ENCODE data around the gene DAAM1. TPM values are rescaled to one million over a fixed set of nuclear protein-coding genes. Genes with fewer than 3 reads are reported as not detected.

Gene DAAM1
- total RNA-seq, 1 donor: 5.1 TPM

DNA sequence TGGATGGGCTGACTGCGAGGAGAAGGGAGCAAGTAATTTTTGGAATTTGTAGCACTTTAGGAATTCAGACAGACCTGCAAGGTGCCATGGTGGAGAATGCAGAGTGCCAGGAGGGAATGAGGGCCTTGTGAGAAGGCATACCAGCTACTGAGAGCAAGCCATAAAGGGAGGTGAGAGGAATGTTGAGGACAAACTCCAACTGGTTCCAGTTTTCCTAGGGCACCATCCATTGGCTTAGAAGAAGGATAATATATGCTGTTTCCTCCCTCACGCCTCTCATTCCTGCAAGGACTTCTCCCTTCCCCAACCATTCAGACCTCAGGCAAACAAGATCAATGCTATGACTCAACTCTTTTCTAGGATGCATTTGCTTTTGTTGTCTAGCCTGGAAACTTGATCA, 11.2 kb upstream of the DAAM1 start:
- no peaks in the 10 kb centered on the region for H3K4me1 ChIP-seq (ENCODE audit: insufficient read depth, low read length)
- H3K4me3 ChIP-seq (ENCODE audit: low read length): no peak overlapping the region
- no peaks in the 10 kb centered on the region for H3K9me3 ChIP-seq (ENCODE audit: low read depth, low read length)
- no peaks in the 10 kb centered on the region for H3K27me3 ChIP-seq (ENCODE audit: insufficient read depth, low read length)

DNA sequence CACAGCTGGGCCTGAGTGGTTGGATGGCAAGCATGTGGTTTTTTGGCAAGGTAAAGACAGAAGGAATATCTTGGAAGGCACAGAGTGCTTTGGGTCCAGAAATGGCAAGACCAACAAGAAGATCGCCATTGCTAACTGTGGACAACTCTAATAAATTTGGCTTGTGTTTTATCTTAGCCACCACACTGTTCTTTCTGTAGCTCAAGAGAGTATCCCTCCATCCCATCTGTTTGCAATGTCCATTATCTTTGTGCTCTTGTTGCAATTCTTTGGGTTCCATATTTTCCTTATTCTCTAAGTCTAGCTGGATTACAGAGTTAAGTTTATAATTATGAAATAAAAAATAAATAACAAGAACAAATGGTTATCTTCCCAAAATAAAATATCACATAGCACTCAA, 6.7 kb upstream of the DAAM1 start:
- H3K9me3 ChIP-seq (ENCODE audit: low read depth, low read length): no peaks in the 10 kb centered on the region
- H3K4me1 ChIP-seq (ENCODE audit: insufficient read depth, low read length): no peaks in the 10 kb centered on the region
- H3K27me3 ChIP-seq (ENCODE audit: insufficient read depth, low read length): peaks cover 17% of the 10 kb centered on the region
- no peak overlapping the region for H3K4me3 ChIP-seq (ENCODE audit: low read length)

DNA sequence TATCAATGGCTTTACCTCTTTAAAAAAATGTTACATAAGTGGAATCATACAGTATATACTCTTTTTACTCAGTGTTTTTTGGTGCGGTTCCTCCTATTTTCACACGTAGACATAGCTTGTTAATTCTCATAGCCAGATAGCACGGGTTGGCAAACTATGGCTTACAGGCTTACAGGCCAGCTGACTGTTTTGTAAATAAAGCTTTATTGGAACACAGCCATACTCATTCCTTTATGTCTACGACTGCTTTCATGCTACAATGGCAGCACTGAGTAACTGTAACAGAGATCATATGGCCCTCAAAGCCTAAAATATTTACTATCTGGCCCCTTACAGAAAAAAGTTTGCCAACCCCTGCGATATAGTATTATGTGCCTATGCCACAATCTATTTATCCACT, 5.8 kb upstream of the DAAM1 start:
- no peaks in the 10 kb centered on the region for H3K4me1 ChIP-seq (ENCODE audit: insufficient read depth, low read length)
- no peaks in the 10 kb centered on the region for H3K9me3 ChIP-seq (ENCODE audit: low read depth, low read length)
- no peak overlapping the region for H3K4me3 ChIP-seq (ENCODE audit: low read length)
- H3K27me3 ChIP-seq (ENCODE audit: insufficient read depth, low read length): peaks cover 19% of the 10 kb centered on the region

DNA sequence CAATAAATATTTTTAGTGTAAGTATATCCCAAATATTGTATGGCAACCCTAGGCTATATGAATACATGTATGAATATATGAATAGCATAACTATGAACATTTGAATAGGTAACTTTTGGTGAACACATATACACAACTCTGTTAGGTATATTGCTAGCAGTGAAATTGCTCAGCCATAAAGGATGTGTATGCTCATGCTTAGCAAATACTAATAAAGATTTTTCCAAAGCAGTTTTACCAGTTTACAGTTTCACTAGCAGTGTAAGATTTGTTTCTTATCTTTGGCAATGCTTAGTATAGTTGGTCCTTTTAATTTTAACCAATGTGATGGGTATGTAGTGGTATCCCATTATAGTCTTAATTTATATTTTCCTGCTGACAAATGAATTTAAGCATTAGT, 5.3 kb upstream of the DAAM1 start:
- Histone ChIP-seq H3K4me1 (ENCODE audit: insufficient read depth, low read length) (no peaks in the 10 kb centered on the region), H3K9me3 (ENCODE audit: low read depth, low read length) (no peaks in the 10 kb centered on the region), H3K4me3 (ENCODE audit: low read length) (no peak overlapping the region), H3K27me3 (ENCODE audit: insufficient read depth, low read length) (peaks cover 19% of the 10 kb centered on the region)

DNA sequence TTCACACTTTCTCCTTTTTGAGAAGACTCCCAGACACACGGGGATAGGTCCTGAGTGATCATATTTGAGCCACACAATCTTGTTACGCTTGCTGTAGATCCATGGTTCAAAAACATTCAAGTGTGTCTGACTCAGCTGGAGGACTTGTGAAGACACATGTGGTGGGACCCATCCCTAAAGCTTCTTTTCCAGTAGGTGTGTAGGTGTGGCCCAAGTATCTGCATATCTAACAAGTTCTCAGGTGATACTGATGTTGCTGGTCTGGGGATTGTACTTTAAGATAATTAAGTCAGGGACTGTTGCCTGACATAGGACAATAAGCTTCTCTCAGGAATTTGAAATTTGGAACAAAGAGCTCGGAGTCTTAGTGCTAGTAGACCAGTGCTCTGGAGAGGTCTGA, 4.1 kb upstream of the DAAM1 start:
- H3K4me1 ChIP-seq (ENCODE audit: insufficient read depth, low read length): peaks cover 3% of the 10 kb centered on the region
- H3K27me3 ChIP-seq (ENCODE audit: insufficient read depth, low read length): peaks cover 19% of the 10 kb centered on the region
- H3K4me3 ChIP-seq (ENCODE audit: low read length): no peak overlapping the region
- no peaks in the 10 kb centered on the region for H3K9me3 ChIP-seq (ENCODE audit: low read depth, low read length)

DNA sequence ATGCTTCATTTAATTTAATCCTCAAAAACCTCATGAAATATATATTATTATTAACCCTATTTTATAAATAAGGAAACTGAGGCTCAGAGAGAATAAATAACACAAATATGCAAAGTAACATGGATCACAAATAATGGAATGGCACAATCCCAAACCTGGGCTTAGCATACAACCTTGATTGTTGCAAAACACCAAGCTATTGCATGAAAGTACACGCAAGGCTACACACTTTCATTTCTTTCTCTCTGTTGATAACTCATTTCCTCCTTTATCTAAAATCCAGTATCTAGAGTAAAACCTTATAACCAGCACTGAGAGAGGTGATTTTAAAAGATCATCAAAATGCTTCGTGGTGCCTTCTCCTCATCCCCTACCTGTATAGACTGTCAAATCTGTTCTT, 2.8 kb upstream of the DAAM1 start:
- no peaks in the 10 kb centered on the region for H3K9me3 ChIP-seq (ENCODE audit: low read depth, low read length)
- peaks cover 15% of the 10 kb centered on the region for H3K4me1 ChIP-seq (ENCODE audit: insufficient read depth, low read length)
- H3K27me3 ChIP-seq (ENCODE audit: insufficient read depth, low read length): peaks cover 19% of the 10 kb centered on the region
- no peak overlapping the region for H3K4me3 ChIP-seq (ENCODE audit: low read length)

DNA sequence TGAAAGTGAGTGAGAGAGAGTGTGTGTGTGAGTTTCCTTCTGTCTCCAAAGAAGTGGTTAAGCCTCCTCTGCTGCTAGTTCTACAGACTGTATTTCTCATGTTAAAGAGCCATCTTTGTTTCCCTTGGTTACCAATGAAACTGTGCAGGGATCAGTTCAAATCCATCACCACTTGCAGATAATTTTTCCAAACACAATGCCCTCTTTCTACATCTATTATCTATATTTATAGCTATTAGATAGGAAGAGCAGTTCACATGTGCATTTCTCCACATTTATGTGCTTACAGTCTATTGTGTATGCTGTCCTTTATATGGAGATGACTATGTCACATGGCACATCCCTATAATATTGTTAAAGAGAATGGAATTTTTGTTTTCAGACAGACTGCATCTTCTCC, 2.2 kb upstream of the DAAM1 start:
- no peaks in the 10 kb centered on the region for H3K9me3 ChIP-seq (ENCODE audit: low read depth, low read length)
- H3K27me3 ChIP-seq (ENCODE audit: insufficient read depth, low read length): peaks cover 19% of the 10 kb centered on the region
- no peak overlapping the region for H3K4me3 ChIP-seq (ENCODE audit: low read length)
- peaks cover 16% of the 10 kb centered on the region for H3K4me1 ChIP-seq (ENCODE audit: insufficient read depth, low read length)

DNA sequence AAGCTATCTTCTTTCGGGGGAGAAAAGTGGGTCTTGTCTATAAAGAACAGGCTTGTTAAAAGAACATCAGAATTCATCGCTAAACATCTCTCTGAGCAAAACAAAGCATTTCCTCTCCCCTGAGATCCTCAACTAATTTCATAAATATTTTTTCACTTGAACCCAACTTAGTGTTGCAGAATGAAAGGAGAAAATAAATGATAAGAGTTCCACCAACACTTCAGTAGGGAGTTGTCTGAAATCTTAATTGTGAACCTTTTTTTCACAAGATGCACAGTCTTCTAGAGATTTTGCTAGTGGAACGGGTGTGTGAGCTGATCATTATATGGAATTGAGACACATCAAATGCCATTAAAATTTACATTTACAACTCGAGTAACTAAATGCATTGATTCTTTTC, 1.3 kb upstream of the DAAM1 start:
- Histone ChIP-seq H3K27me3 (ENCODE audit: insufficient read depth, low read length) (peaks cover 19% of the 10 kb centered on the region), H3K9me3 (ENCODE audit: low read depth, low read length) (no peaks in the 10 kb centered on the region), H3K4me3 (ENCODE audit: low read length) (no peak overlapping the region), H3K4me1 (ENCODE audit: insufficient read depth, low read length) (peaks cover 16% of the 10 kb centered on the region)

DNA sequence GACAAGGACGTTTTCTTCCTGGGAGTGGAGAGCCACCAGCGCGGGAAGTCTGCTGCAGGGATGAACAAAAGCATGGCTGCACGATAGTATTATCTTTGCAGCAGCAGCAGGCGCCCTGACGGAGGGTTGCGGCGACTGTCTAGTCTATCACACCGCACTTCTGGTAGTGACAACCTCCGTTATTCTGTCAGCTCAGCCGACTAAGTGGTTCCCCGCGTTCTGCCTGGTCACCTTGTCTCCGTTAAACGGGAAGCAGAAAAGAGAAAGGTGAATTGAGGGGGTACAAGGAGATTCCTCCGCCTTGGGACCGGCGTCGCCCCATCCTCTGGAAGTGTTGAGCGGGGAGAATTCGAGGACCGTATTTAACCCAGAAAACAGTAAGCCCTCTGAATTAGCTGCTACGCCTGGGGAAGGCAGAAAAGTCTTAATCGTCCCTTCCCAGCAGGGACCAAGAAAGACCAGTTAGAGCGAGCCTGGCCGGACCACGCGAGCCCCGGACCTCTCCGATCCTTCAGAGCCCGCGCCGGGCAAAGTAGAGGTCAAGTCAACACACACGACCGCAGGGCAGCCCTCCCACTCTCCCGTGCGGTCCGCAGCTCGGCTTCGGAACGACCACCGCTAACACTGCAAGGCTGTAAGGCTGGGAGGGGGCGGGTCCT, 536 bp upstream of the DAAM1 start:
- Histone ChIP-seq H3K9me3 (ENCODE audit: low read depth, low read length) (no peaks in the 10 kb centered on the region), H3K4me3 (ENCODE audit: low read length) (peak overlapping the region; percentile 74), H3K4me1 (ENCODE audit: insufficient read depth, low read length) (peaks cover 16% of the 10 kb centered on the region), H3K27me3 (ENCODE audit: insufficient read depth, low read length) (peaks cover 19% of the 10 kb centered on the region)

DNA sequence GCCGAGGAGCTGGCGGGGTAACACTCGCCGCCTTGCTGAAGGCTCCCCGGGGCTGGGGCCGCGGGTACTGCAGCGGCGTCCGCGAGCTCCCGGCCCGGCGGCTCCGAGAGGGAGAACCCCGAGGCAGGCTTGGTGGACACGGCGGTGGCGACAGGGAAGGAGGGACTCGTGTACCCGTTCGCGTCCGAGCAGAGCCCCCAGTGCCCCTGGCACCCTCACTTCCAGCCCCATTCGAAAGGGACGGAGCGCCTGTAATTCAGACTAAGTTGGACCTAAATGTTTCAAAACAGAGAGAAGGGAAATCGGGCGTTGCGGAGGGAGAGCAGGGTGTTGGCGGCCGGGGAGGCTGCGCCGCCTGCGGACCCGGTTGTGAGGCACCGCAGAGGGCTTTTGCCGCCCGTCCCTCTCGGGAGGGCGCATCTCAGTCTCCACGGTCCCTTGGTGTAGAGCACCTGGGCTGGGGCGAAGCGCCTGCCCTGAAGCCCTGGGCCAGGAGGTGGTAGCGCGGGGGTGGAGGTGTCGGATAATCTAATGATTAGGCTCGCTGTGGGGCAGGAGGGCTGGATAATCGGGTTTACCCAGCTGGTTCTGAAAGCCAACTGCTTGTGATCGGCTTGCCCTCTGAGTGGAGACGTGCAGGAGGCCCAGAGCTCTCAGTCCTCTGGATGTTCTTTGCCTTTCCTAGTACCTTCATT, 771 bp downstream of the DAAM1 start:
- Histone ChIP-seq H3K27me3 (ENCODE audit: insufficient read depth, low read length) (peaks cover 17% of the 10 kb centered on the region), H3K4me3 (ENCODE audit: low read length) (peak overlapping the region; percentile 76), H3K9me3 (ENCODE audit: low read depth, low read length) (no peaks in the 10 kb centered on the region), H3K4me1 (ENCODE audit: insufficient read depth, low read length) (peaks cover 16% of the 10 kb centered on the region)

DNA sequence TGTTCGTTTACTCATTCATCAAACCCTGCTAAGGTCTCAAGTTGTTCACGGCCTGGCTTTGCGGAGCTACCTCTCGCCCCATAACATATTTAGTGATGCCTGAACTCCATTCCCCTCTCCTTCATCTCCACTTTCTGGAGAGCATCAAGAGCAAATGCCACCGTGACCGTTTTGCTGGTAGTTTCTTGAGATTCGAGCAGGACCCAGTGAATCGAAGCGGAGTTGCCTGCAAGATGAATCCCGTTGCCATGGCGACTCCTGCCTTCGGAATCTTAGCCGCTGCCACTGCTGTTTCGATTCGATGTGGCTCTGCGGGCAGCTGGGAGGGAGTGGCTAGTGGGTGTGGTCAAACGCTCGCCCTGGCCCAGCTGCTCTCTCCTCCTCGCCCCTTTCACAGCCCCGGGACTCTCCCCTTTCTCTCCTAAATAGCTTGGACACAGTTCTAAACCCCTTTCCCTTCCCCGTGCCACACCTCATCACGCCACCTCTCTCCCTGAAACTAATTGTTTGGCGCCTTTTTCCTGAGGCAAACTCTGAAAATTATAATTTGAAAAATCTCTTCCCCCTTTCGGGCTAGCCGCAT, 1.4 kb downstream of the DAAM1 start:
- Histone ChIP-seq H3K4me1 (ENCODE audit: insufficient read depth, low read length) (peaks cover 16% of the 10 kb centered on the region), H3K27me3 (ENCODE audit: insufficient read depth, low read length) (peaks cover 14% of the 10 kb centered on the region), H3K9me3 (ENCODE audit: low read depth, low read length) (no peaks in the 10 kb centered on the region), H3K4me3 (ENCODE audit: low read length) (peak overlapping the region; percentile 76)

DNA sequence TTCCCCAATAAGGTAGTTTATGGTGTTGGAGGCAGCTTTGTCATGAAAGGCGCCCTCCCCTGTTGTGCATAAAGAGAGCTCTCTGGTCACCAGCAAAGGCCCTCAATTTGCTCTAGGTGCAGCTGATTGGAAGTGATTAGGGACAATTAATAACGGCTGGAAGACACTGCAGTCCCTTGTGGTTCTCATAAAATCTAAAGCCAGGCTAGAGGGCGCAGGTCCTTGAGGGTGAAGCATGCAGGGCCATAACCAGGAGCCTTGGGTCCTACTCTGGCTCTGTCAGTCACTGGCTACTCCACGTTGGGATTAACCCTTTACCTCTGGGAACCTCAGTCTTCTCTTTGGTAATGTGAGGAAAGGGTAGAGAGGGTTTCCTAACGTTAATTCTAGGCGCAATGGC, 1.9 kb downstream of the DAAM1 start:
- Histone ChIP-seq H3K9me3 (ENCODE audit: low read depth, low read length) (no peaks in the 10 kb centered on the region), H3K4me1 (ENCODE audit: insufficient read depth, low read length) (peaks cover 16% of the 10 kb centered on the region), H3K27me3 (ENCODE audit: insufficient read depth, low read length) (peaks cover 14% of the 10 kb centered on the region), H3K4me3 (ENCODE audit: low read length) (peak overlapping the region; percentile 76)

DNA sequence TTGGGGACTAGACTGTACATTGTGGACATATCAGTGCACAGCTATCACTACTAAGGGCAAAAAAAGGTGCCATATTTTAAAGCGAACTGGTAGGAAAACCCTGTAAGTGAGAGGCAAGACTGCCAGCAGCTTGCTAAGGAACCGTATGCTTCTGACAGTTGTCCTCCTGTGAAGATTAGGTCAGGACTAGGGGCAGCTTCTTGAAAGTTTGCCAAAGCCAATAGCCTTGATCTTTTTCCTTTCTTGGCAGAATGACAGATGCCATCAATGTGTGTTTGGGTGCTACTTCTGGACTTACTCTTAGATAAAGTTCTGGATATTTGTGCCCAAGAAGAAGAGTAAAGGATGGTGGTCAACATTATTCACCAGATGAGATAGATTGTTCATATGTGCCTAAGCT, 7.4 kb downstream of the DAAM1 start:
- H3K4me1 ChIP-seq (ENCODE audit: insufficient read depth, low read length): no peaks in the 10 kb centered on the region
- no peaks in the 10 kb centered on the region for H3K27me3 ChIP-seq (ENCODE audit: insufficient read depth, low read length)
- no peaks in the 10 kb centered on the region for H3K9me3 ChIP-seq (ENCODE audit: low read depth, low read length)
- no peak overlapping the region for H3K4me3 ChIP-seq (ENCODE audit: low read length)

DNA sequence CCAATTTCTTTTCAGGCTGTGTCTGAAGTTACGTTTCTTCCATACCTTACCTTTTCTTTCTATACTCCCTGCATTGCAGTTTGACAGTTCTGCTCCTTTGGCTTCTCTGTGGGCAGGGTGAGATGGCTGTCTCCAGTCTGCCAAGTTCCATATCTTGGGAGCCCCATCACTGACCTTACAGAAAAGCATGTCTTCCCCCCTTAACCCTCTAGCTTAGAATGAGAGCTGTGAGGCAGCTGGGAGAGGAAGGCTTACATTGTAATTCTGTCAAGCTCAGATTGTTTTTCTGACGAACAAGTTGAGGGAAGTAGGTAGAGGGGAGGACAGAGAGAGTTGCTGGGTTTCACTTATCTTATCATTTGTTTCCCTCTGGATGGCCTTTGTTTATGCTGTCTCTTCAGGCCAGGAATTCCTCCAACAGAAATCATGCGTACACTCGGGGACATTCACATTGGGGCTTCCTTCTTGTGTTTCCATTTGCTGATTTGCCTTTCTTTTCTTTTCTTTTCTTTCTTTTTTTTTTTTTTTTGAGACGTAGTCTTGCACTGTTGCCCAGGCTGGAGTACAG, 9.3 kb downstream of the DAAM1 start:
- Histone ChIP-seq H3K9me3 (ENCODE audit: low read depth, low read length) (no peaks in the 10 kb centered on the region), H3K27me3 (ENCODE audit: insufficient read depth, low read length) (no peaks in the 10 kb centered on the region), H3K4me3 (ENCODE audit: low read length) (no peak overlapping the region), H3K4me1 (ENCODE audit: insufficient read depth, low read length) (no peaks in the 10 kb centered on the region)

DNA sequence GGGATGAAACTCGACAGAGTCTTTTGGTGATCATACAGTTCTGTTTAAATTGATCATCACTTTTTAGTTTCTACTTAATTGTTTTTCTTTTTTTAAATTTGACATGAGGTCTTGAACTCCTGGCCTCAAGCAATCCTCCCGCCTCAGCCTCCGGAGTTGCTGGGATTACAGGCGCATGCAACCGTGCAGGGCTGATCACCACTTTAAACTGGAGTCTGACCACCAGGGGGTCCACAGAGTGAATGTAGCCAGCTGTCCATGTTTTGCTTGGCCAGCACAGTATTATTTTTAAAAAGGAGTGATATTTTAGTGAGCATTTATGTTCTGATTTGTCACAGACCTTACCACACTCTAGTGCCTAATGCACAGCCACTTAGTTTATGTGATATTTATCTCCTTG, 10.7 kb downstream of the DAAM1 start:
- Histone ChIP-seq H3K27me3 (ENCODE audit: insufficient read depth, low read length) (no peaks in the 10 kb centered on the region), H3K4me3 (ENCODE audit: low read length) (no peak overlapping the region), H3K9me3 (ENCODE audit: low read depth, low read length) (no peaks in the 10 kb centered on the region), H3K4me1 (ENCODE audit: insufficient read depth, low read length) (no peaks in the 10 kb centered on the region)

All from mononuclear cell (primary cell).